GM18520 (cell line): ENCODE data around the gene UQCC2.

Experiments used
- ATAC-seq: cut with Tn5 transposase; IDR thresholded peaks from one replicate; pipeline ENCODE4 v1.9.1; 2021; ENCODE audit not compliant: unreplicated experiment

Gene UQCC2

DNA sequence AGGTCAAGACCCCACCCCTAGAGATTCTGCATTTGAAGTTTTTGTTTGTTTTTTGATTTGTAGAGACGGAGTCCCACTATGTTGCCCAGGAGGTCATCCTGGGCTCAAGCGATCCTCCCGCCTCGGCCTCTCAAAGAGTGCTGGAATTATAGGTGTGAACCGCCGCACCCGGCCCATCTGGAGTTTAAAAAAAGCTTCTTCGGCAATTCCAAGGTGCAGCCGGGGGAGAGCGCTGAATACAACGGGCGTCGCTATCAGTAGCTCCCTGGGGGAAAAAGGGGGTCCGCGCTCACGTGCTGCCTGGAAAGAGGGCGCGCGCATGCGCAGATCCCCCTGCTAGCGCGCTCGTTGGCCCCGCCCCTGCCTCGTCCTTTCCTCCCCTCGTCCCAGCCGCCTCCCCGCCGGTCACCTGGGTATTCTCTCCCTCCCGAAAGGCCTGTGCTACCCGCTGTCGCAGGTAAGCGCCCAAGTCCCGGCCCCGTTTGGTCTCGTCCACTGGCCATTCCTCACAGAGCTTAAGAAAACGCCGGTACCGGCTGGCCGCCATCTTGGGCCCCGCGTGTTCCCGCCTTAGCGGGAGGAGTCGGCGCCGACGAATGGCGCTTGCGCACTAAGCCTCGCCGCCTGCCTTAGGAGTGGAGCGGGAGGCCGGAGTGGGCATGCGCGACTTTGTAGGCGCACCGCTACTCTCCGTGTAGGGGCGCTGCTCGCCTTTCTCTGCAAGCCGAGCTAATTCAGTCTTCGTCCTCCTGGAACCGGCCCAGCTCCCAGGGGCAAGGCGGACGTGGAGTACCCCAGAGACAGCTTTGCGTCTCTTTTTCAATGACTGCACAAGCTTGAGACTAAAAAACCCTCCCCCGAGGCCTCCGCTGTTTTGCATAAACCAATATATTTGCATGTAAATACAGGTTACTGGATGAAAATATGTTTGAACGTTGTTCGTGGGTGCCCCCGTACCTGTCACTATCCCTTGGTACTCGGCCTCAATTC lies at the start of gene UQCC2:
Gene UQCC2 (minus strand): TSS at position 561 of the 990 bp plus-strand sequence. CDS start 14 bp downstream, at position 547.
- ATAC-seq = peak; percentile 76

DNA sequence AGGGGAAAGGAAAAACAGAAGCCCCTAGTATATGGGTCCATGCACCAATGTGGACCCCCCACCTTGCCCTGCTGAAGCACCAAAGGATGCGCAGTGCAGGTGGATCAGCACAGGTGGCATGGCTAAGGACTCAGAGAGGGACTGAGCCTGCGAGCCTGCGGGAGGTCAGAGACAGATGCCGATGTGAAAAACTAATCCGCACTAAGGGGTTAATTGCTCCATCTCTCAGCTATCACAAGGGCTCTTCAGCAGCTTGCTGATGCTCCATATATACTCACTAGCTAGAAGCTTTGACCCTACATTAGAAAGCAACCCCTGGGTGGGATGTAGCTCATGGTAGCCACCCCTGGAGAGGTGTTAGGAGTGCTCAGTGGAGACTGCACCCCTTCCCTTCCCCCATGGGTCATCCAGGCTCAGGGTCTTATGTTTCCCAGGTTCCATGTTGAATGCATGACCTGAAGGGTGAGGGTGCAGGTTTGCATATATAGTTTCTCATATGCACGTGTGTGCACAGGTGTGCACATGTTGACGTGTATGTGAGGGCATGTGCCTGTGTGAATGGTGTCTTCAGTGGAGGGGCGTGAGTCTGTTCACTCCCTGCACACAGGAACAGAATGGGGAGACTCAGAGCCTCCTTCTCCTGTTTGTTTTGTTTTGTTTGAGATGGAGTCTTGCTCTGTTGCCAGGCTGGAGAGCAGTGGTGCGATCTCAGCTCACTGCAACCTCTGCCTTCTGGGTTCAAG lies 48.6 kb upstream of the UQCC2 start:
- no peak for ATAC-seq

DNA sequence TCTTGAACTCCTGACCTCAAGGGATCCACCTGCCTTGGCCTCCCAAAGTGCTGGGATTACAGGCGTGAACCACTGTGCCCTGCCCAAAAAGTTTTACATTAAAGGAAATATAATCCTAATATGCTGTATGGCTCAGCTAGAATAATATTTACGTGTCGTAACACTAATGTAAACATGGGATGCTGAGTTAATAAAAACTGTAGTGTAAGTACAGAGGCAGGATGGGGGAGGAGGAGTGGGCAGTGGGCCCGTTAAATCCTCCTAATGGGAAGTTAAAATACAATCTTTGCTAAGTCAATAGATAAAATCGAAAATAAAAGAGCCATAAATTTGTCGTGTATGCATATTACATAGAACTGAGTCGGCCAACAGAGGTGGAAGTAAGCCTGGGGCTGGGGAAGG lies 47.3 kb upstream of the UQCC2 start:
- ATAC-seq = no peak

DNA sequence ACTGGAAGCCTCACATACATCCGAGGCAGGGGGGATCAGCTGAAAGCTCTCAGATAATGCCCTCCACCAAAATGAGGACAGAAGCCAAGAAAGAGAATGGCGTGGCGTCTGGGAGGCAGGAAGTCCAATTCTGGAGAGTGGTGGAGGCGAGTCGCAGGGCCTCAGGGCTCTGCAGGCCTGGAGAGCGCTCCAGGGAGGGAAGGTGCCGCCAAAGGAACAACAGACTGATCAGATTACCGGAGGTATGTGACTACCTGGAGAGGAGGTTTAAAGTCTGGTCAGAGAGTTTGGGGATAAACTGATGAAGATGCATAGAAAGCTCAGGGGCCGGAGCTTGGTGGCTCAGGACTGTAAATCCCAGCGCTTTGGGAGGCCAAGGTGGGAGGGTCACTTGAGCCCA lies 46.4 kb upstream of the UQCC2 start:
- ATAC-seq = no peak

DNA sequence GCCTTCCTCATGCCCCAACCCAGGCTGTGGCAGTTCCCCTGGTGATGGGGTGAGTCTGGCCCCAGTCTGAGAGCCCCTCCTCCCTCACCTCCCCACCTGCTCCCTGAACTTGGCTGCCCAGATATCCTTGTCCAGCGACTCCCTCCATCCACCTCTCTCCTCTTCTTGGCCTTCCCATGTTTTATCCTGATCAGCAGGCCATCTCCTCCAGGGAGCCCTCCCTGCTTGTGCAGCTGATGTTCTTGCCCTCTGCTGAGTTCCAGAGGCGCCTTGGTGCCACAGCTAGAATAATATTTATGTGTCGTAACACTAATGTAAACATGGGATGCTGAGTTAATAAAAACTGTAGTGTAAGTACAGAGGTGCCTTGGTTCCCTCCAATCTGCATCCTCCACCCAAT lies 45.6 kb upstream of the UQCC2 start:
- no peak for ATAC-seq

DNA sequence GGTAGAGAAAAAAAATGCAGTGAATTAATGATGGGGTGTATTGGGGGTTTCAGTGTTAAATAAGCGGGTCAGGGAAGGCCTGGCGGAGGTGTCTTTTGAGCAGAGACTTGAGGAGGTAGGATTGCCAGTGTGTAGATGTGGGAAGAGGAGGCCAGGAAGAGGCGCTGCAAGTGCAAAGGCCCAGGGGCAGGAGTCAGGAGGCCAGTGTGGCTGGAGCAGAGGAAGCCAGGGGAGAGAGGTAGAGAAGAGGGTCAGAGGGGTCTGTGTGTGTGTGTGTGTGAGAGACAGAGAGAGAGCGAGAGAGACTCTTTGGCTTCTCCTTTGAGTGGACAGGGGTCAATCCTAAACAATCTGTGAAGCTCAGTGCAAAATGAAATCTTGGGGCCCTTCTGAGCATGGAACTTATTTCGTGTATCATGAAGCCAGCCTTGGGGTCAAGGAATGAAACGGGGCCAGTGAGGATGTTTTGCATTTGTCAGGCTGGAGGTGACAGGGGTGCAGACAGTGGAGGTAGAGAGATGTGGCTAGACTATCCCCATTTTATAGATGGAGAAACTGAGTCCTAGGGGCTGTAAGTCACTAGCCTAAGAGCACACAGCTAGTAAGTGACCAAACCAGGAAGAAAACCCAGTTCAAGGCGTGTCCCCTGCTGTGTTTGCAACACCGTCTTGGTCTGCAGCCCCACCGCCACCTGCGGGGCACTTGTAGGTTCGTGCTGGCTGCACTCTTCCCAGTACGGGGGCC lies 44.9 kb upstream of the UQCC2 start:
- no peak for ATAC-seq

DNA sequence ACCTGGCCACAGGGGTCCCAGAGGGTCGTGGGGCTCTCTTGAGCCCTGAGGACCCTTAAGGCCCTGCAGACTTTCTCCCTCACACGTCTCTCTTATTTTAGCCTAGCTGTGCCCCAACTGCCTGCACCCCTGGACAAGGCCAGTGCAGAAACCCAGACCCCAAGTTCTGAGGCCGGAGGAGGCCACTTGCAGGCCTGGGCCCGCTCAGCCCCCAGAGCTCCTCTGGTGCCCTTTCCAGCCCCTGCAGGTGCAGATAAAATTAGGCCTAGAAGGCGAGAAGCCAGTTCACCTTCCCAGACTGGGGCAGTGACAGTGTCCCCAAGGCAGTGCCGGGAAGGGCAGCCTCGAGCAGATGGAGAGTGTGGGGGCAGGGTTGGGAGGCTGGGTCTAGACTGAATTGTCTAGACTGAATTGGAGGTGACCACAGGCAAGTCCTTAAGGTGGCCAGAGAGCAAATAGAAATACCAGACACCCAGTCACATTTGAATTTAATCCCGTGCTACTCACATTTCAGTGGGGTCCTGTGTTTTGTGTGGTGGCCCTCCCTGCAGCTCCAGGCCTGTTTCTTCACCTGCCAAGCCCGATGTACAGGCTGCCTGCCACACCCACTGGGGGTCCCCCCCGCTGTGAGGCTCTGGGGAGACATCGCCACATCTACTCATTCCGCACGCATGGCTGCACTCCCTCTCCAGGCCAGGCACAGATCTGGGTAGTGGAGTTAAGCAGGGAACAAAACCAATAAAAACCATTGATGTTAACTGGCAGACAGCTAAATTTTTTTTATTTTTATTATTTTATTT lies 43.8 kb upstream of the UQCC2 start:
- no peak for ATAC-seq

DNA sequence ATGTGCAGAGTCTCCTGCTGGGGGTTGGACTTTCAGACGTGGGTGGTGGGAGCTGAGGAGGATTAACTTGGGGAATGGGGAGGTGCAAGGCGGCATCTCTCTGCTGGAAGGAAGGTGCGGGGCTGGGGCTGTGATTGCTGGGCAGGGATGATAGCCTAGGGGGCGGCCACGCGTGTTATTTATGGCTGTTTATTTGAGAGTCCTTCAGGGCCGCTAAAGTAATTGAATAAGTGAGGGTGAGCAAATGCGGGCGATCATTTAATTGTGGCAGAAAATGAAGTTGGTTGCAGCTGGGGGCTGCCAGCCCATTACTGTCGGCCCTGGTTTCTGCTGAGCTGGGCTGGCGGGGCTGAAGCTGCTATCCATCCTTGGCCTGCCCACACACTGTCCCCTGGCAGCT lies 42.7 kb upstream of the UQCC2 start:
- no peak for ATAC-seq

DNA sequence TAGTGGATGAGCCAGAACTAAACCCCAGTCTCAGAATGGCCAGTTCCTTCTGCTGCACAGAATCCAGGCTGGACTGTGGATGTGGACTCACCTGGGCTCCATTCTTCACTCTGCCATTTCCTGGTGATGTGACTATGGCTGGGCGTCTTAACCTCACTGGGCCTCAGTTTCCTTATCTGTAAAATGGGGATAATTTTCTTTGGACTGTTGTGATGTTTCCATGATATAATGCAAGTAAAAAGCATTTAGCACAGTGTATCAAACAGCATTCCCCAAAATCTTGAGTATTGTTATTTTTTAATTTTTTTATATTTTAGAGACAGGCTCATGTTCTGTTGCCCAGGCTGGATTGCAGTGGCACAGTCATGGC lies 41.1 kb upstream of the UQCC2 start:
- ATAC-seq = no peak

DNA sequence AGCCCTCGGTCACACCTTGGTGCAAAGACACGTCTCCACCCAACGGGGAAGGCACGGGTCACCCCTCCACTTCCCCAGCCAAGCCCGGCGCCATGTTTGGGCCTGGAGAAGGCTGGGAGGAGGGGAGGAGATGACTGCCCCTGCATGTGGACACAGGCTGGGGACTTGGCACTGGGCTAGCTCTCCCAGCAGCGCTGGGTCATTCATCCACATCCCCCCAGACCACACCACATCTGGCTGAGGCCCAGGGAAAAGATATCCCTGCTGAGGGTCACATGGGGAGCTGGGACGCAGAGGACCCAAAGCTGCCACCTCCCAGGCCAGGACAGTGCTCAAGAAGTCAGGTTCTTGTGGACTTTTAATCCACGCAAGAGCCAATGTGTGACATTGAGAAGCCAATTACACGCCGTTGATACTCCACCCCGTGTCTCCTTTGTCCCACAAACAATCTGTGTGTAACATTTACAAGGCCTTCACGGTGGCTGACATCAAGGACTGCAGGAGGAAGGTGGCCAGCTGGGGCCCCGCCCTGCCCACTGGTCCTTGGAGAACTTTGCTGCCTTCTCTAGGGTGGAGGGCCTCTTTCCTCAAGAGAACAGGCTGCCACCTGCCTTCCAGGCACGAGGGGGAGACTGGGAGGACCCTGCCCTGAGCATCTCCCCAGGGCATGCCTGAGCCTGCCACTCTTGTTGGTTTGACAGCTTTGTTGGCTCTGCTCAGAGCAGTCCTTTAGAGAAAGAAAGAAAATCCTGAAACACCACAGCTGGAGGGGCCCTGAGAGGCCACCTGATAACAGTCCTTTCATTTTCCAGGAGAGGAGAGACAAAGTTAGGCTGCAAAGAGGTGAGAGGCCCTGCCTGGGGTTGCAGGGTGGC lies 40.5 kb upstream of the UQCC2 start:
- no peak for ATAC-seq

DNA sequence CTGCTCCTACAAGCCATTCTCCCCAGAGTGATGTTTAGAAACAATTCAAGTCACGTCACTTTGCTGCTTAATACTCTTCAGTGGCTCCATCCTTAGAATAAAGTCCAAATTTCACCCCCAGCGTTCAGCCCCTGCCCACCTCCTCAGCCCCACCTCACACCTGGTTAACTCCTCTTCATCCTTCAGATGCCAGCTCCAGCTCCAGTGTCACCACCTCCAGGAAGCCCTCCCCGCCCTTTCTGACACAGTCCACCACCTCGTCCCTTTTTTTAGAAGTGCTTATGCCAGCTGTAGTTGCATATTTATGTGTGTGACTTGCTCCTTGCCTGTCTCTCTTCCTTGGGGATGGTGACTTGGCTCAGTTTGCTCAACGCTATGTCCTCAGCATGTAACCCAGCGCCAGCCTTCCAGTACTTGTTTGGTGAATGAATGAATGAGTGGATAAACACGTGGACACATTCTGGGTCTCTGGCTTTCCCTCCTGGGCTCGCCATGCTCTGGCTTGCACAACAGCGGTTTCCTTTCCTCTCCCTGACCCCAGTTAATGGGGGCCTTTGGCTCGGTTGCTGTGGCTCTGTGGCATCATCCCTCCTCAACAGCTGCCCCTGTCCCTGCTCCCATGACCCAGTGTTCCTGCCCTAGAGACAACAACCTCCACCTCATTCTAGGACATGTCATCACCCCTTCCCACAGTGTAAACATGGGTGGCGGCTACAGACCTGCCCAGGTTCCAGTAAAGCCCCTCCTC lies 38.9 kb upstream of the UQCC2 start:
- no peak for ATAC-seq

DNA sequence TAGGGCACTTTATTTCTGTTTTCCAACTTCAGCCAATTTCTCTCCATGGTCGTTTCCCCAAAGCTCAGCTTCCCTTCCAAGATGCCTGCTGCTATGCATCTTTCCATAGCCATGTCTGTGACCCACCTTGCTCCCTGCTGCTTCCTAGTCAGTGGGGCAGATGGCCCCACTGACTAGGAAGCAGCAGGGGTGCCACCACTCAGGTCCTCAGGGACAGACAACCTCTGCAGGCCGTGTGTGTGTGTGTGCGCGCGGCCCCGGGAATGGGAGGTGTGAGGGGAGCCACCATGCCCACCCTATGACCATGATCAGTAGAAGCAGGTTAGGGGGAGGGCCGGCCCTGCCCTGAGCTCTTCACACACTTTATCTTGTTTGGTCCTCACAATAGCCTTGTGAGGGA lies 37.9 kb upstream of the UQCC2 start:
- ATAC-seq = no peak

DNA sequence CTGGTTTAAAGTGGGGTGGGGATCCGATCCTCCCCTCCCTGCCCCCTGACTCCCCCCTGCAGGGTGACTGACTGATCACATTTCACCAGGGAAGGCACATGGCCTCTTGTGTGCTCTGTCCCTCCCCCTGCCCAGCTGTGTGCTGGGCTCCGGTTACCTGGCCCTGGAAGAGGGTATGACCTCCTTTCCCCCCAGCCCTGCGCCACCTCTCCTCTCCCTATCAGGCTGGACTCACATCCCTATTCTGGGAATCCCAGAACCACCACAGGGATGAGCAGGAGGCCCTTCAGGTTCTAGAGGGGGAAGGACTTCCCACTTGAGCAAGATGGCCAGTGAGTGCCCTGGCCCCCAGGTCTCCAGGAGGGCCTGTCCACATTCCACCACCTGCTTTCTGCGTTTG lies 37.3 kb upstream of the UQCC2 start:
- no peak for ATAC-seq

DNA sequence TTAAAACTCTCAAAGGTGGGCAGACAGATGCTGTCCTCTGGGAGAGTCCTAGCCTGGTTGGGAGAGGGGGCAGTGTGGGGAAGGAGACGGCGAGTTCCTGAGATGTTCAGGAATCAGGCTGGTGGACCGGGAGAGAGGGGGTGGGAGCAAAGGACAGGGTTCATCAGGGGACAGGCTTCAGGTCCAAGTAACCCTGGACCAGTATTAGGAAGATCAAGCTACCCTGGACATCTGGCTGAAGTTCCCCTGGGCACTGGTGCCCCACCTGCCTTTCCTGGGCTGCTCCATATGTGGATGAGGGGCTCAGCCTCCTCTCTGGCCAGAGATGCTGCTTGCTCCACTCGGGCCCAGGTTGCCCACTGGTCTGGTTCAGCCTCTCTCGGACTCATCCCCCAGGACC lies 36.3 kb upstream of the UQCC2 start:
- ATAC-seq = no peak

DNA sequence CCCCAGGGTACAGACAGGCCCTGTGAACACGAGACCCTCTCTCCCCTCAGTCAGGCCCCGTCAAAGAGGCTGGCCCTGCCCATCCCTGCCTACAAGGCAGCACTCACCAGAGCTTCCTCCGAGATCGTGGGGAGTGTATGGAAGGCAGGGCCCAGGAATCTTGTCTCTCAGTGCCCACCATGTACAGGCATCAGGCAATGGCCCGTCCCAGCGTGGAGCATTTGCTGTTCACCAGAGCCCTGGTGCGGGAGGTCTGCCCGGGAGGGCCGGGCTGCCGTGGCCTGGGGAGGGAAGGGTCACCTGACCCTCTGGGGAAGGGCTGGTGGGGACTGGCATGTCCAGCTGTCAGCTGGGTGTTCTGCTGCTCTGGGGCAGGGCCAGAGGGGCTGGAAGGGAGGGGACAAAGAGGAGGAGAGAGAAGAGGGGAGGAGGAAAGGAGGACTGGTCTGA lies 35.2 kb upstream of the UQCC2 start, which contains the start of gene IP6K3:
Gene IP6K3 (minus strand): TSS at position 255 of the 450 bp plus-strand sequence. CDS start 11,429 bp downstream, outside the sequence.
- no peak for ATAC-seq

DNA sequence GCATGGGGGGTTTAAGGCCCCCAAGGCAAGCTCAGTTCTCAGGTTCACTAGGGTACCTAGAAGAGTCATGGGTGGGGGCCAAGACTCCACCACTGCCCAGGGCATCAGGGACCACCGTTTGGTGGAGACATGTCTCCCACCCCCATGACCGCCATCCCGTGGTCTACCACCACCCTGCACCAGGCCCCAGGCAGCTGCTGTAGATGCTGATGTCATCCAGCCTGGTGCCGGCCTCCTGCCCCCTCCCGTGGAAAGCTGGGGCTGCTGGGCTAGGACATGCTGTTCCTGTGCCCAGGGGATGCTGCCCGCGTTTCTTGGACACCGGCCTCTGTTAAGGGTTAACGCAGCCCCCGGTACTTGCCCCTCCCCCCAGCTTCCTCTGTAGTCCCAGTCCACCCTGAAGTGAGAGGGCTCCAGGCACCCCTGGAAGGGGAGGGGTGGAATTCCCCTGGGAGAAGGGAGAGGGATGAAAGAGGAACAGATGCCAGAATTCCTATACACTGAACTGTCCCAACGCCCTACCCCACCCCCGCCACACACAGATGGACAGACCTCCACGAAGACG lies 34.6 kb upstream of the UQCC2 start:
- ATAC-seq = no peak

DNA sequence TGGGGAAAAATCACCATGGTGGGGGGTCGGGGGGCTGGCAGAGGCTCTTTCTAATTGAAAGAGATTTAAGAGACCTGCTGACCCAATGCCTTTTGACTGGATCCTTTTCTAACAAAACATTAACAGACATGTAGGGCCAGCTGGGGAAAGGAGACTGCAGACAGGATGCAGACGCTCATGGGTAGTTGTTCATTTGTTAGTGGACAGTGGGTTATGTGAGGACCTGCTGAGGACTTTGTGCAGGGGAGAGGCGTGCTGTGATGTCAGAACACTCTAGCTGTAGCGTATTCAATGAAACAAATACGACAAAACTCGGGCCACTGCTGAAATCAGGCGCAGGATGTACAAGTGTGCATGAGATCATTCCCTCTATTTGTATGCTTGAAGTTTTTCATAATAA lies 34.0 kb upstream of the UQCC2 start:
- no peak for ATAC-seq

DNA sequence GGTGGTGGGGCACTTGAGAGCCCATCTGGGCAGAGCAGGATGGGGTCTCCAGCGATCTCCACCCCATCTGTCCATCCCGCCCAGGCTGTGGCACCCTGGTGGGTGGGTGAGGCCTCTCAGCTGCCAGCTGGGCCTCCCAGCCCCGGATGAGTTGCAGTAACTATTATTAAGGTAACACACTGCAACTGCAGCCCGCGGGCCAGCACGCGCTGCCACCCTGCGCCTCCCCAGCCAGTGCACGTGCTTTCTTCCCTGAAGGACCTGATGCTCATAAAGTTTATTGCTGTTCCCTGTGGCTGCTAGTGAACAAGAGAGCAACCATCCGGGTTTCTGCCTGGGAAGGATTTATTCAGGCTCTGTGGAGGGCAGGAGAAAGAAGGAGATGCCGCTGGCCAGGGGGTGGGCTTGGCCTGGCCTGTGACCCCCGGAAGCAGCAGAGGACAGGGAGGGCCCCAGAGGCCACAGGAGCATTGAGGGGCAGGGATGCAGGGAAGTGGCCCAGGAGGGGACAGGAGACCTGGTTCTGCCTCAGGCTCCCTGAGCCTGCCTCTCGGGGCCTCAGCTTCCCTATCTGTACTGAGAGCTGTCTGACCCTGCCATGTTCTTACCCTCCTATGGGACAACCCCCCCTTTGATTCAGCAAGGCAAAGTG lies 33.5 kb upstream of the UQCC2 start:
- ATAC-seq = no peak
